HG03135 (cell line): ENCODE data around the gene HAUS7.

Experiments
- ATAC-seq: cut with Tn5 transposase; IDR thresholded peaks from one replicate; pipeline ENCODE4 v1.9.1; 2021; ENCODE audit warnings: mild to moderate bottlenecking, moderate library complexity; ENCODE audit not compliant: unreplicated experiment

HAUS7 gene

GRCh38 chrX:153457136-153457825 is 13.1 kb downstream of the HAUS7 start:
- ATAC-seq, result no peak

DNA sequence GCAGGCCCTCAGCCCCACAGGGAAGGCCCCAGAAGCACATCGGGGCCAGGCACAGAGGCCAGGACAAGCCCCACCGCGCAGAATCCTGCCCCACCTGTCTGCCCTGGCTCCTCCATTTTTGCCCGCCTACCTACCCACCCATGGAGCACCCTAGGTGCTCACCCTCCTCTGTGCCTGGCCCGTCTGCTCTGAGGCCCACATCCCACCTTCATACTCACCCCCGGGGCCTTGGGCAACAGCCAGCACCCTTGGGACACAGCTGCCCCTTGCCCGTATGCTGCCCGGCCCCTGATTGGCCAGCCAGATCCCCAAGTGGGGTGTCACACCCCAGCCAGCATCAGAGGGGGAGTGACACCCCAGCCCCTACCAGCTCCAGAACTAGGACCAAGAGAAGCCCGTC is 13.7 kb downstream of the HAUS7 start:
- no peak for ATAC-seq

- no peak for ATAC-seq
Measured at GRCh38 chrX:153456161-153456560, 14.2 kb downstream of the HAUS7 start.

GRCh38 chrX:153455571-153455970 is 14.8 kb downstream of the HAUS7 start:
- ATAC-seq, result no peak

DNA sequence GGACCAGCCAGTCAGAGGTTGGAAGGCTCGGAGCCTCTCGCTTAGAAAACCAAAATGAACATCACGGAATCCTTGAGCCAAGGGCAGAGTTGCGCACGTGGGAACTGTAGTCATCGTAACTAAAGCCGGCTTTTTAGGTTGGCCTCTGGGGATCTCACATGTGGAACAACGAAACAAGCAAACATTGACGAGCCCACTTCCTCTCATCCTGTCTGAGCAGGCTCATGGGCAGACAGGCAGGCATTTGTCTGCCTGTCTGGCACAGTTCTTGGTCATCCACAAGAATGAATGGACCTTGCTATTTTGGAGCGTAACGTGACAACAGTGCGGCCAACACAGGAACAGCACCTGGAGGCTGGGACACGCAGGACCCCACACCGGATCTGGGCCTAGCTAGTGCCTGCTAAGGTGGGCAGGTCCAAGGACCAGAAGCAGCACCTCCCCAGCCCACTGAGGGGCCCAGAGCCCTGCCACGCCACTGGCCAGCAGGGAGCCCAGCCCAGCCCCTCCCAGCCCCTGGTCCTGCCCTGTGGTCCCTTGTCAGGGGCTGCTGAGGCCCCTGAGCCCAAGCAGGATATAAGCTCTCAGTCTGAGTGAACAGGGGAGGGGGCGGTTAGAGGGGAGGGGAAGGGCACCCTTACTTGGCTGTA is 15.3 kb downstream of the HAUS7 start:
- no peak for ATAC-seq

- no peak for ATAC-seq
Measured at GRCh38 chrX:153450949-153451277, 19.5 kb downstream of the HAUS7 start.

- no peak for ATAC-seq
Measured at GRCh38 chrX:153450114-153450948, 20.0 kb downstream of the HAUS7 start.

DNA sequence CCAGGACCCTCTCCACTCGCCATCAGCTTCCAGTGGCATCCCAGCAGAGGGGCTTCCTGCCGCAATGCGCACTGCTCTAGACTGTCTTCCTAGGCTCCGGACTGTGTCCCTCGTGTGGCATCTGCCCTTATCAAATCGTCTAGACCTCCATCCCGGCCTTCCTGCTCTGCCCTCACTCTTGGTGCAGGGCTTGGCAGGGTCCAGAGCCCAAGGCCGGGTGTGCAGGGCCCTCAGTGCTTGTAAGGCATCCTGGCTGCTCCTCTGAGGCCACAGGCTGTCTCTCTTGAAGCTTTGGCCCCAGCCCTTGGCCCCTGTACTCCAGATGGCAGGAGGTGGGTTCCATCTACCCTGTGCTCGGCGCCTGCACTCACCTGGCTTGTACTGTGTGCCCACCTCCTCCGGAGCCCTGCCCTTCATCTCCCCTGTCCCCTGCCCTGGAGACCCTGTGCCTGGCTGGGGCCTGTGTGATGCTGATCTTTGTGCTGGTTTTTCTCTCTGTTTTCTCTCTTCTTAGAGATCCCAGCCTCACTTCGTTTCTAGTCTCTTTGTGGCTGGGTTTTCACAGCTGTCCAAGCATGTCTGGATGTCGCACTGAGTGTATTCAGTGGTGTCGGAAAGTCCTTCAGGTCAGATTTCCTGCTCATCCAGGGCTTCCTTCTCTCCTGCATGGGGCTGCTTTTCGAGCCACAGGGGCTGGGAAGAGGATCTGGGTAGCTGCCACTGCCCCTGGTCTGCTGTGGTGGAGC is 20.8 kb downstream of the HAUS7 start:
- no peak for ATAC-seq

DNA sequence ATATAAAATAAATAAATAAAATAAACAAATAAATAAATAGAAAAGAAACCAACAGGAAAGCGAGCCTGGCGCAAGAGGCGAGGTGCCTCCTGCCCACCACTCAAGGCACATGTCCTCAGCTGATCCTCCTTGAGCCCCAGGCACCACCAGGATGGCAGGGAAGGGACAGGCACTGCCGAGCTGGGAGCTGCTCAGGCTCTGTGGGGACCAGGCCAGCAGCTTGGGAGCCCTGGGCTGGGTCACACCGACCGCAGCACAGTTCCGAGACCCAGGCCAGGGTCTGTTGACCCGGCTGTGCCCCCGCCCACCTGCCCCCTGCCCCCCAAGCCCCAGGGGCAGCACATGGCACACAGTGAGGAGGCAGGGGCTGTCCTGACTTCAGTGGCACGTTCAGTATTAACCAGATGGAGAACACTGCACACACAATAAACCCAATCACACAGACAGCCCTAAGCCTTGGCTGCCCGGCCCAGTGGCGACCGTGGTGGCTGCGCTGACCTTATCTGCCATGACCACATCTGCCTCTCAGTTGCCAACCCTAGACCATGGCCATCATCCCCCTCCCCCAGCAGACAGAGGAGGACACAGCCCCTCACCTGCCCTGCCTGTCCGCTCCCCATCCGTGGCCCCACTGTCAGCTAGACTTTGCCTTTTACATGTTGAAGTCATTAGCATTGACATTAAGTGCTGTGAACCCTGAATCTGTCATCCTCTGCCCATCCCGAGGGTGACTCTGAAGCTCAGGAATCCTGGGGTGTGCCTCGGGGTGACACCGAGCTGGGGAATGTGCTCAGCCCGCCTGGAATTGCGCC is 21.6 kb downstream of the HAUS7 start:
- ATAC-seq, result no peak

DNA sequence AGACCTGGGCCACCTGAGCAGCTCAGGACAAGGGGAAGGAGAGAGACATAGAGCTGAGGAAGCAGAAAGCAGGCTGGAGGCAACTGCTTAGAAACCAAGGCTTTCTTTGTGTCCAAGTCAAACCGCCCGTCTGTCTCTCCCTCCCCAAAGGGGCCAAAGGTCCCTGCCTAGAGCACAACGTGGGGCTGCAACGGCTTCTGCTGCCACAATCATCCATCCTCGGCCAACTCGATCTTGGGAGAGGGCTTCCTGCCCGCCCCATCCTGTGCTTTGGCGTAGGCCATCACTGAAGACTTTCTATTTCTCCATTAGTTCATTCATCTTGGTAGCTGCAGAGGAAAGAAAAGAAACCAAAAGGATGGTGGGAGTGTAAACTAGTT is 22.8 kb downstream of the HAUS7 start:
- ATAC-seq, result no peak

- no peak for ATAC-seq
Measured at GRCh38 chrX:153446950-153447580, 23.3 kb downstream of the HAUS7 start.

DNA sequence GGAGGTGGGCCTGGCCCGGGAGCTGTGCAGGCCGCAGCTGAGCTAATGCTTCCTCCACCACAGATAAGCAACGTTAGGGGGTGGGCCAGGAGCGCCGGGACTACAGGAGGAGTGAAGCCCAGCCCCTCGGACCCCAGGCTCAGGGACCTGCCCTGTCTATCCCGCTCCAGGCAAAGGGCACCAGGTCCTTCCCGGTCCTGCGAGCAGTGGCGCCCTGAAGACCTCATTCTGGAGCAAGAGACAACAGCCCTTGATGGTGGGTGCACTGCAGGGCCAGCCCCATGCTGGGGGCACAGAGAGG is 23.8 kb downstream of the HAUS7 start:
- ATAC-seq, result no peak

- ATAC-seq, result no peak
Measured at GRCh38 chrX:153445856-153446635, 24.3 kb downstream of the HAUS7 start, which contains the start of gene TREX2. TSS of gene TREX2 (minus strand) at chrX:153446056. CDS start at chrX:153445430, 626 bp downstream.

- no peak for ATAC-seq
Measured at GRCh38 chrX:153445106-153445855, 25.1 kb downstream of the HAUS7 start.

DNA sequence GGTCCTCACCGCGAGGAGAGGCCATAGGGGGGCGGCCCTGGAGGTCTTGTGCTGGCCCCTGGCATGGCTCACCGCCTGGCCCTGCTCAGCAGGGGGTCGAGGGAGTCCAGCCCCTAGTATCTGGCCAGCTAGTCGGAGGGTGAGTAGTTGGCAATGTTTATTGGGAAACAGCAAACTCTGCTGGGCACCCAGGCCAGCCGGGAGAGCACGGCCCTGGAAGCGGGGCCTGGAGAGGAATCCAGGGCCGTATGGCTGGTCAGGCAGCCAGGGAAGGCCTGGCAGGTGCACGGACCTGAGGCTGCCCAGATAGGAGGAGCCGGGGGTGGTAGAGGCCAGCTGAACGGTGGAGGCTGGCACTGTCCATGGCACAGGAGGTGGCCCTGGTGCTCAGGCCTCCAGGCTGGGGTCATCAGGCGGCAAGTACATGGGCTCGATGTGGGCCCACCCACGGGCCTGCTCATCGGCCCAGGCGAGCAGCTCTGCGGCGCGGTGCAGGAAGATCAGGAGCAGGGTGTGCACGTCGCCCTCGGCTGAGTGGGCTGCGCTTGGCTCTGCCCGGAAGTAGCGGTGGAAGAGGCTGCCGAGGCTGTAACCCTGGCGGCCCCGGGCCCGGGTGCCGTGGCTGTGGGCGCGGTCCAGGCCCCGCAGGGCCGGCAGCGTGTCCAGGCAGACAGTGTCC is 25.9 kb downstream of the HAUS7 start:
- no peak for ATAC-seq

GRCh38 chrX:153443476-153444332 is 26.7 kb downstream of the HAUS7 start:
- ATAC-seq, result no peak

GRCh38 chrX:153442463-153442862 is 27.9 kb downstream of the HAUS7 start:
- ATAC-seq, result no peak
